Measurements from ENCODE around the gene TNNT2.

TNNT2 gene

GRCh38 chr1:201377611-201378092 is at the start of gene TNNT2:
Gene TNNT2 (minus strand): TSS chr1:201377680. CDS start chr1:201373254, 4,426 bp downstream.
- no peak for DNase-seq

- DNase-seq: no peak
Observed at GRCh38 chr1:201426479-201427310, 49.2 kb upstream of the TNNT2 start.

- DNase-seq: no peak
Observed at GRCh38 chr1:201424146-201424545, 46.7 kb upstream of the TNNT2 start.

- no peak for DNase-seq
Observed at GRCh38 chr1:201423655-201424054, 46.2 kb upstream of the TNNT2 start.

GRCh38 chr1:201422436-201423030 is 45.1 kb upstream of the TNNT2 start:
- DNase-seq: no peak

- no peak for DNase-seq
Observed at GRCh38 chr1:201422026-201422425, 44.5 kb upstream of the TNNT2 start.

- DNase-seq: no peak
Observed at GRCh38 chr1:201421041-201421440, 43.6 kb upstream of the TNNT2 start.

- no peak for DNase-seq
Observed at GRCh38 chr1:201420608-201421002, 43.1 kb upstream of the TNNT2 start.

- no peak for DNase-seq
Observed at GRCh38 chr1:201419746-201420607, 42.5 kb upstream of the TNNT2 start.

- DNase-seq: no peak
Observed at GRCh38 chr1:201419256-201419655, 41.8 kb upstream of the TNNT2 start.

- no peak for DNase-seq
Observed at GRCh38 chr1:201418461-201418860, 41.0 kb upstream of the TNNT2 start.

- DNase-seq: no peak
Observed at GRCh38 chr1:201414051-201414738, 36.7 kb upstream of the TNNT2 start.

- no peak for DNase-seq
Observed at GRCh38 chr1:201411292-201411691, 33.8 kb upstream of the TNNT2 start.

- DNase-seq: no peak
Observed at GRCh38 chr1:201409440-201409839, 32.0 kb upstream of the TNNT2 start.

GRCh38 chr1:201408834-201409200 is 31.3 kb upstream of the TNNT2 start:
- no peak for DNase-seq

- DNase-seq: peak; percentile 50 to 56
Observed at GRCh38 chr1:201408176-201408833, 30.8 kb upstream of the TNNT2 start.

GRCh38 chr1:201406831-201407406 is 29.4 kb upstream of the TNNT2 start:
- DNase-seq: no peak

GRCh38 chr1:201405484-201405831 is 28.0 kb upstream of the TNNT2 start:
- DNase-seq: no peak

GRCh38 chr1:201404722-201405483 is 27.4 kb upstream of the TNNT2 start:
- no peak for DNase-seq

GRCh38 chr1:201404055-201404454 is 26.6 kb upstream of the TNNT2 start:
- no peak for DNase-seq

- no peak for DNase-seq
Observed at GRCh38 chr1:201403359-201403758, 25.9 kb upstream of the TNNT2 start.

Data from CD4-positive, alpha-beta T cell treated with Interferon alpha-2 for 1 hour (primary cell).